Measurements from ENCODE around the gene MYBPH.

- peak in 1 of 6 experiments; percentile 21 for TF ChIP-seq CTCF (IDR thresholded peaks at IDR 0.05)
- no peak for TF ChIP-seq POLR2A (IDR thresholded peaks at IDR 0.05)
These were observed 27.5 kb downstream of the MYBPH start for GRCh38 chr1:203148127-203148526.

Data from adrenal gland (tissue), 5 donors.